ENCODE data around the gene PHKA2. TPM values are rescaled to one million over a fixed set of nuclear protein-coding genes. Genes with fewer than 3 reads are reported as not detected.
"Not testable (repeated sequence)": the region's sequence is repeated elsewhere in the genome, so short reads cannot be mapped to it uniquely, and the experiment has no call there.

Gene PHKA2
- total and polyA plus RNA-seq, 7 experiments from 2014 or later, result 7.9 to 54.3 (median 40.8) TPM

GRCh38 chrX:18980262-18980661, 3.7 kb downstream of the PHKA2 start:
- POLR2A ChIA-PET; DNase-seq; H3K36me3 Mint-ChIP-seq; H3K4me3 ChIP-seq (ENCODE audit: low read length); H3K4me3 Mint-ChIP-seq; intact Hi-C loops (cut with micrococcal nuclease); H3K9me3 ChIP-seq (ENCODE audit: control insufficient read depth in 2 of 3, low read length in 3 of 3); ATAC-seq; H3K27me3 Mint-ChIP-seq; H3K36me3 ChIP-seq (ENCODE audit: control insufficient read depth in 2 of 3, insufficient read depth in 3 of 3, low read length in 3 of 3); H3K27me3 ChIP-seq (ENCODE audit: control insufficient read depth in 2 of 2, insufficient read depth in 2 of 2, low read length in 2 of 2); H3K27ac Mint-ChIP-seq; H3K27ac ChIP-seq (ENCODE audit: low read depth, low read length); H3K9me3 Mint-ChIP-seq; CTCF ChIA-PET: not testable (repeated sequence)
- H3K4me1 Mint-ChIP-seq, result peaks cover 3 to 22% (median 8%) of the 10 kb centered on the region in 7 donors
- H3K4me1 ChIP-seq (ENCODE audit: control insufficient read depth in 2 of 2, insufficient read depth in 2 of 2, low read length in 2 of 2), result peaks cover 3 to 17% of the 10 kb centered on the region in 2 donors

DNA sequence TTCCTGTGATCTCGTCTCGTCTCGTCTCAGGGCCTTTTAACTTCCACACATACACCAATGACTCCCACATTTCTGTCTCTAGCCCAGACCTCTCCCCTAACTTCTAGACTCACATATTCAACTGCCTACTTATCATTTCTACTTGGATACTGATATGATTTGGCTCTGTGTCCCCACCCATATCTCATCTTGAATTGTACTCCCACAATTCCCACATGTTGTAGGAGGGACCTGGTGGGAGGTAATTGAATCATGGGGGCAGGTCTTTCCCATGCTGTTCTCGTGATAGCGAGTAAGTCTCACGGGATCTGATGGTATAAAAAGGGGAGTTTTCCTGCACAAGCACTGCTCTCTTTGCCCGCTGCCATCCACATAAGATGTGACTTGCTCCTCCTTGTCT, 8.9 kb downstream of the PHKA2 start:
- ChIA-PET CTCF (no interaction called here), POLR2A (interaction anchor here (0.6 kb wide), 1 partner anchor 21 kb away, joined by 8 read pairs; no protein-coding TSS in a partner anchor)
- Mint-ChIP-seq H3K4me3 (peak overlapping the region in 1 of 10 donors; percentile 12), H3K36me3 (peaks cover 0 to 9% (median 6%) of the 10 kb centered on the region in 5 donors), H3K4me1 (peaks cover 0 to 19% (median 13%) of the 10 kb centered on the region in 7 donors), H3K27me3 (no peaks in the 10 kb centered on the region), H3K27ac (no peak overlapping the region), H3K9me3 (peaks cover 0 to 3% (median 0%) of the 10 kb centered on the region in 11 donors)
- Histone ChIP-seq H3K27ac (ENCODE audit: low read depth, low read length) (no peak overlapping the region), H3K9me3 (ENCODE audit: control insufficient read depth in 2 of 3, low read length in 3 of 3) (no peaks in the 10 kb centered on the region), H3K27me3 (ENCODE audit: control insufficient read depth in 2 of 2, insufficient read depth in 2 of 2, low read length in 2 of 2) (no peaks in the 10 kb centered on the region), H3K36me3 (ENCODE audit: control insufficient read depth in 2 of 3, insufficient read depth in 3 of 3, low read length in 3 of 3) (no peaks in the 10 kb centered on the region), H3K4me1 (ENCODE audit: control insufficient read depth in 2 of 2, insufficient read depth in 2 of 2, low read length in 2 of 2) (no peaks in the 10 kb centered on the region), H3K4me3 (ENCODE audit: low read length) (no peak overlapping the region)
- DNase-seq (no peak), ATAC-seq (no peak)
- intact Hi-C loops (cut with micrococcal nuclease), result no loop called here

GRCh38 chrX:18973527-18974192, 10.3 kb downstream of the PHKA2 start:
- DNase-seq (no peak), ATAC-seq (no peak)
- Histone ChIP-seq H3K27me3 (ENCODE audit: control insufficient read depth in 2 of 2, insufficient read depth in 2 of 2, low read length in 2 of 2) (no peaks in the 10 kb centered on the region), H3K27ac (ENCODE audit: low read depth, low read length) (no peak overlapping the region), H3K9me3 (ENCODE audit: control insufficient read depth in 2 of 3, low read length in 3 of 3) (no peaks in the 10 kb centered on the region), H3K4me1 (ENCODE audit: control insufficient read depth in 2 of 2, insufficient read depth in 2 of 2, low read length in 2 of 2) (no peaks in the 10 kb centered on the region), H3K4me3 (ENCODE audit: low read length) (no peak overlapping the region), H3K36me3 (ENCODE audit: control insufficient read depth in 2 of 3, insufficient read depth in 3 of 3, low read length in 3 of 3) (no peaks in the 10 kb centered on the region)
- ChIA-PET POLR2A (no interaction called here), CTCF (no interaction called here)
- intact Hi-C loops (cut with micrococcal nuclease), result no loop called here
- Mint-ChIP-seq H3K9me3 (peaks cover 0 to 3% (median 0%) of the 10 kb centered on the region in 11 donors), H3K36me3 (peaks cover 0 to 9% (median 6%) of the 10 kb centered on the region in 5 donors), H3K27me3 (no peaks in the 10 kb centered on the region), H3K4me1 (peaks cover 0 to 19% (median 13%) of the 10 kb centered on the region in 7 donors), H3K27ac (no peak overlapping the region), H3K4me3 (no peak overlapping the region)

DNA sequence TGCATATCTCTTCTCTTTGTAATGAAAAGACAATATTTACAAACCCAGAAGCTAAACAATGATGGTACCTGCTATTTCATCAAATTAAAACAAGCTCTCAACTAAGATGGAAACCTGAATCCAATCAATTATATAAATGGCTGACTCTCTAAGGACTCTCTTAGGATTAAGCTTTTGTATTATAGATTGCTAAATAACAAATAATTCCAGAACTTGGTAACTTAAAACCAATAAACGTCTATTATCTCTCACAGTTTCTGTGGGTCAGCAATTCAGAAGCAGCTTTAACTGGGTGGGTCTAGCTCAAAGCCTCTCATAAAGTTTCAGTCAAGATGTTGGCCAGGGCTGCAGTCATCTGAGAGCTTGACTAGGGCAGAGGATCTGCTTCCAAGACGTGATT, 12.4 kb downstream of the PHKA2 start:
- Histone ChIP-seq H3K4me1 (ENCODE audit: control insufficient read depth in 2 of 2, insufficient read depth in 2 of 2, low read length in 2 of 2) (no peaks in the 10 kb centered on the region), H3K27me3 (ENCODE audit: control insufficient read depth in 2 of 2, insufficient read depth in 2 of 2, low read length in 2 of 2) (no peaks in the 10 kb centered on the region), H3K9me3 (ENCODE audit: control insufficient read depth in 2 of 3, low read length in 3 of 3) (no peaks in the 10 kb centered on the region), H3K4me3 (ENCODE audit: low read length) (no peak overlapping the region), H3K27ac (ENCODE audit: low read depth, low read length) (no peak overlapping the region), H3K36me3 (ENCODE audit: control insufficient read depth in 2 of 3, insufficient read depth in 3 of 3, low read length in 3 of 3) (no peaks in the 10 kb centered on the region)
- Mint-ChIP-seq H3K4me3 (no peak overlapping the region), H3K27ac (no peak overlapping the region), H3K9me3 (peaks cover 0 to 3% (median 0%) of the 10 kb centered on the region in 11 donors), H3K27me3 (no peaks in the 10 kb centered on the region), H3K36me3 (peaks cover 0 to 12% (median 6%) of the 10 kb centered on the region in 5 donors), H3K4me1 (peaks cover 0 to 19% (median 16%) of the 10 kb centered on the region in 7 donors)
- intact Hi-C loops (cut with micrococcal nuclease), result no loop called here
- DNase-seq (no peak), ATAC-seq (no peak)
- ChIA-PET CTCF (no interaction called here), POLR2A (interaction anchor here (1.1 kb wide), 1 partner anchor 33 kb away, joined by 3 read pairs; no protein-coding TSS in a partner anchor)

- intact Hi-C loops (cut with micrococcal nuclease), result no loop called here
Observed at GRCh38 chrX:18970465-18970864, 13.4 kb downstream of the PHKA2 start.

GRCh38 chrX:18966624-18967023, 17.3 kb downstream of the PHKA2 start:
- no peaks in the 10 kb centered on the region for H3K27me3 Mint-ChIP-seq
- no peak for ATAC-seq
- peaks cover 0 to 12% (median 0%) of the 10 kb centered on the region in 5 donors for H3K36me3 Mint-ChIP-seq
- no peak for DNase-seq
- no peaks in the 10 kb centered on the region for H3K4me1 ChIP-seq (ENCODE audit: control insufficient read depth in 2 of 2, insufficient read depth in 2 of 2, low read length in 2 of 2)
- intact Hi-C loops (cut with micrococcal nuclease), result no loop called here
- H3K27me3 ChIP-seq (ENCODE audit: control insufficient read depth in 2 of 2, insufficient read depth in 2 of 2, low read length in 2 of 2), result no peaks in the 10 kb centered on the region
- no peak overlapping the region for H3K27ac Mint-ChIP-seq
- H3K9me3 Mint-ChIP-seq, result peaks cover 0 to 3% (median 0%) of the 10 kb centered on the region in 11 donors
- H3K4me3 ChIP-seq (ENCODE audit: low read length), result no peak overlapping the region
- H3K27ac ChIP-seq (ENCODE audit: low read depth, low read length), result no peak overlapping the region
- no peaks in the 10 kb centered on the region for H3K36me3 ChIP-seq (ENCODE audit: control insufficient read depth in 2 of 3, insufficient read depth in 3 of 3, low read length in 3 of 3)
- H3K4me3 Mint-ChIP-seq, result no peak overlapping the region
- ChIA-PET CTCF (no interaction called here), POLR2A (no interaction called here)
- H3K4me1 Mint-ChIP-seq, result peaks cover 15 to 28% (median 24%) of the 10 kb centered on the region in 7 donors
- no peaks in the 10 kb centered on the region for H3K9me3 ChIP-seq (ENCODE audit: control insufficient read depth in 2 of 3, low read length in 3 of 3)

More at GRCh38 chrX:18970465-18970864, 13.4 kb downstream of the PHKA2 start:
- no peak for DNase-seq
- Histone ChIP-seq H3K27me3 (ENCODE audit: control insufficient read depth in 2 of 2, insufficient read depth in 2 of 2, low read length in 2 of 2) (no peaks in the 10 kb centered on the region), H3K4me1 (ENCODE audit: control insufficient read depth in 2 of 2, insufficient read depth in 2 of 2, low read length in 2 of 2) (no peaks in the 10 kb centered on the region), H3K9me3 (ENCODE audit: control insufficient read depth in 2 of 3, low read length in 3 of 3) (no peaks in the 10 kb centered on the region), H3K36me3 (ENCODE audit: control insufficient read depth in 2 of 3, insufficient read depth in 3 of 3, low read length in 3 of 3) (no peaks in the 10 kb centered on the region), H3K27ac (ENCODE audit: low read depth, low read length) (no peak overlapping the region), H3K4me3 (ENCODE audit: low read length) (no peak overlapping the region)
- peaks cover 0 to 17% (median 16%) of the 10 kb centered on the region in 7 donors for H3K4me1 Mint-ChIP-seq
- peaks cover 0 to 12% (median 6%) of the 10 kb centered on the region in 5 donors for H3K36me3 Mint-ChIP-seq
- no peaks in the 10 kb centered on the region for H3K27me3 Mint-ChIP-seq
- ChIA-PET POLR2A (no interaction called here), CTCF (no interaction called here)
- no peak for ATAC-seq
- no peak overlapping the region for H3K27ac Mint-ChIP-seq
- H3K9me3 Mint-ChIP-seq, result peaks cover 0 to 3% (median 0%) of the 10 kb centered on the region in 11 donors
- no peak overlapping the region for H3K4me3 Mint-ChIP-seq

DNA sequence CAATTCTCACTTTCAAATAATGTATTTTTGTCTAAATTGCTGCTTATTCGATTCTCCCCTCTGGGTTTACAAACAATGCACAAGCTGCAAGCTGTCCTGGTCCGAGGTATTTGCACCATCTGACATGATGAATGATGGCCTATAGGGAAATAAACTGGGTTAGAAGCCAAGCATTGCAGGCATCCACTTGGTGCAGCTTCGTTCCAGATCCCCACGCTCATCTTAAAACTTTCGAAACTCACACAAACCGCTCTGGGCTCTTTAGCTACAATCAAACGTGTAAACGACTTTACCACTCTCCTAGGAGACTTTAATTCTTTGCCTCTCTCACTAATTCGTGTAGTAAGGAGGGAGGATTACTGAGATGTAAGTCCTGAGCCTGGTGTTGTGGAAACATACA, 19.0 kb downstream of the PHKA2 start:
- no peak overlapping the region for H3K27ac Mint-ChIP-seq

More for the DNA sequence above, 19.0 kb downstream of the PHKA2 start:
- H3K27ac ChIP-seq (ENCODE audit: low read depth, low read length), result no peak overlapping the region
- H3K9me3 ChIP-seq (ENCODE audit: control insufficient read depth in 2 of 3, low read length in 3 of 3), result no peaks in the 10 kb centered on the region
- ChIA-PET CTCF (no interaction called here), POLR2A (no interaction called here)
- H3K36me3 Mint-ChIP-seq, result peaks cover 0 to 3% (median 0%) of the 10 kb centered on the region in 5 donors
- ATAC-seq (no peak), DNase-seq (no peak)
- H3K4me1 ChIP-seq (ENCODE audit: control insufficient read depth in 2 of 2, insufficient read depth in 2 of 2, low read length in 2 of 2), result no peaks in the 10 kb centered on the region
- H3K4me1 Mint-ChIP-seq, result peaks cover 22 to 38% (median 30%) of the 10 kb centered on the region in 7 donors
- no peaks in the 10 kb centered on the region for H3K9me3 Mint-ChIP-seq
- no peaks in the 10 kb centered on the region for H3K36me3 ChIP-seq (ENCODE audit: control insufficient read depth in 2 of 3, insufficient read depth in 3 of 3, low read length in 3 of 3)
- H3K4me3 Mint-ChIP-seq, result no peak overlapping the region
- intact Hi-C loops (cut with micrococcal nuclease), result no loop called here
- H3K27me3 Mint-ChIP-seq, result no peaks in the 10 kb centered on the region
- no peaks in the 10 kb centered on the region for H3K27me3 ChIP-seq (ENCODE audit: control insufficient read depth in 2 of 2, insufficient read depth in 2 of 2, low read length in 2 of 2)
- H3K4me3 ChIP-seq (ENCODE audit: low read length), result no peak overlapping the region

Data from naive thymus-derived CD4-positive, alpha-beta T cell (primary cell).